Peyer's patch (tissue), 4 donors: ENCODE results near the gene BTNL9. TPM values are rescaled to one million over a fixed set of nuclear protein-coding genes. Genes with fewer than 3 reads are reported as not detected.

Source experiments
- DNase-seq, 3 donors: peaks; one replicate each; pipeline ENCODE4 v3.0.0-alpha.2; 2017 to 2019
- H3K27ac ChIP-seq, 4 donors: fragments of 200-600 bp; sonication (generic); one replicate each; pipeline ENCODE4 v1.5.1; 2016 to 2019
- H3K27me3 ChIP-seq, 2 donors: fragments of 200-600 bp; sonication (generic); one replicate each; pipeline ENCODE4 v1.5.1; 2019
- H3K36me3 ChIP-seq, 3 donors: fragments of 200-600 bp; sonication (generic); one replicate each; pipeline ENCODE4 v1.5.1; 2016 to 2019
- H3K4me1 ChIP-seq, 4 donors: fragments of 200-600 bp; sonication (generic); one replicate each; pipeline ENCODE4 v1.5.1; 2016 to 2019
- H3K4me3 ChIP-seq, 4 donors: fragments of 200-600 bp; sonication (generic); 1 replicate in 3 of 4; 2 replicates in 1 of 4; pipeline ENCODE4 v1.5.1; 2016 to 2019; ENCODE audit warnings: mild to moderate bottlenecking in 1 of 4
- H3K9me3 ChIP-seq, 4 donors: fragments of 200-600 bp; sonication (generic); one replicate each; pipeline ENCODE4 v1.5.1; 2016 to 2019; ENCODE audit warnings: mild to moderate bottlenecking in 1 of 4
- POLR2A ChIP-seq, 2 donors: fragments of 450-650 bp; IDR thresholded peaks; one replicate each; pipeline ENCODE4 v1.5.1; 2017; ENCODE audit warnings: antibody characterized with exemption in 2 of 2, mild to moderate bottlenecking in 2 of 2, moderate library complexity in 2 of 2
- total RNA-seq, 4 donors: library from RNA; depleted of rRNA; stranded (reverse); fragments of >200 nt; gene quantifications; one replicate each; pipeline ENCODE4 v1.1.0, GENCODE V29; 2016
- TF ChIP-seq, protein P1 (sequence below), 6 experiments: fragments of 450-650 bp in 4 of 6; fragments of 200-600 bp in 2 of 6; sonication (generic) in 1 of 6; IDR thresholded peaks; one replicate each; pipeline ENCODE4 v1.5.1; 2017 to 2019; ENCODE audit warnings: antibody characterized with exemption in 6 of 6, mild to moderate bottlenecking in 3 of 6, moderate library complexity in 1 of 6

BTNL9 gene
- total RNA-seq, 4 donors from 2014 or later: 5.3 to 48.7 (median 8.7) TPM

GRCh38 chr5:181020688-181021087 is 19.4 kb upstream of the BTNL9 start:
- Histone ChIP-seq H3K27me3 (no peaks in the 10 kb centered on the region), H3K36me3 (no peaks in the 10 kb centered on the region), H3K9me3 (peaks cover 0 to 7% (median 0%) of the 10 kb centered on the region in 4 donors), H3K27ac (no peak overlapping the region), H3K4me1 (no peaks in the 10 kb centered on the region), H3K4me3 (no peak overlapping the region)
- TF ChIP-seq, protein P1, sequence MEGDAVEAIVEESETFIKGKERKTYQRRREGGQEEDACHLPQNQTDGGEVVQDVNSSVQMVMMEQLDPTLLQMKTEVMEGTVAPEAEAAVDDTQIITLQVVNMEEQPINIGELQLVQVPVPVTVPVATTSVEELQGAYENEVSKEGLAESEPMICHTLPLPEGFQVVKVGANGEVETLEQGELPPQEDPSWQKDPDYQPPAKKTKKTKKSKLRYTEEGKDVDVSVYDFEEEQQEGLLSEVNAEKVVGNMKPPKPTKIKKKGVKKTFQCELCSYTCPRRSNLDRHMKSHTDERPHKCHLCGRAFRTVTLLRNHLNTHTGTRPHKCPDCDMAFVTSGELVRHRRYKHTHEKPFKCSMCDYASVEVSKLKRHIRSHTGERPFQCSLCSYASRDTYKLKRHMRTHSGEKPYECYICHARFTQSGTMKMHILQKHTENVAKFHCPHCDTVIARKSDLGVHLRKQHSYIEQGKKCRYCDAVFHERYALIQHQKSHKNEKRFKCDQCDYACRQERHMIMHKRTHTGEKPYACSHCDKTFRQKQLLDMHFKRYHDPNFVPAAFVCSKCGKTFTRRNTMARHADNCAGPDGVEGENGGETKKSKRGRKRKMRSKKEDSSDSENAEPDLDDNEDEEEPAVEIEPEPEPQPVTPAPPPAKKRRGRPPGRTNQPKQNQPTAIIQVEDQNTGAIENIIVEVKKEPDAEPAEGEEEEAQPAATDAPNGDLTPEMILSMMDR (IDR thresholded peaks at IDR 0.05): no peak
- no peak for TF ChIP-seq POLR2A (IDR thresholded peaks at IDR 0.05)
- DNase-seq: no peak

DNA sequence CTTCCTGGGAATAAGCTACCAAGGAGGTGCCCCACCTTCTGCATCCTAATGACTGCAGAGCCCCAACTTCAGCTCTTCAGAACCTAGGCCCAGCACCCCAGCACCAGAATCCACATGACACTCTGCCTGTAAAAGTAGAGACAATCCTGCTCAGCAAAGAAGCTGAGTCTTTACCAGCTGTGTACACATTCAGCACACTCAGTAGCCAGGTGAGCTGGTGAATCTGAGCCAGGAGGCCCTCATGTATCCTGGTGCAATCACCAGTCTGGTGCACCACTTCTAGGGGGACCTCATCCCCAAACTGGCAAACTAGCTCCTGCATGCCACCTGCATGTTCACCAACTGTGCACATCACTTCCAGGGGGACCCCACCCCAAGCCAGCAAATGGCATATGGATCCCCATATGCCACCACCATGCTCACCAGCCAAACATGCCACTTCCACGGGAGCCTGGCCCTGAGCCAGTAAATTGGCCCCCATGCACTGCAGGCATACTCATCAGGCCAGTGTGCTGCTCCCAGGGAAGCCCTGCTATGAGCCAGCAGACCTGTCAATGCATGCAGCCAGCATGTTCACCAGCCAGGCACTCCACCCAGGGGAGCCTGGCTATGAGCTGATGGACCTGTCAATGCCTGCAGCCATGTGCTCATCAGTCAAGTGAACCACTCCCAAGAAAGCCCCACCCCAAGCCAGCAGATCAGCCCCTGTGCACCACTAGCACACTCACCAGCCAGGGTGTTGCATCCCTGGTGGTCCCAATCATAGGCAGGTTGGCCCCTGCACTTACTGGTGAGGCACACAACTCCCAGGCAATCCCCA is 15.6 kb upstream of the BTNL9 start:
- no peak for TF ChIP-seq POLR2A (IDR thresholded peaks at IDR 0.05)
- TF ChIP-seq, protein P1 (IDR thresholded peaks at IDR 0.05): no peak
- H3K9me3 ChIP-seq: peaks cover 0 to 7% (median 0%) of the 10 kb centered on the region in 4 donors
- H3K4me1 ChIP-seq: no peaks in the 10 kb centered on the region
- H3K27ac ChIP-seq: no peak overlapping the region
- no peaks in the 10 kb centered on the region for H3K27me3 ChIP-seq
- H3K36me3 ChIP-seq: no peaks in the 10 kb centered on the region
- H3K4me3 ChIP-seq: no peak overlapping the region
- DNase-seq: no peak

GRCh38 chr5:181027452-181028031 is 12.5 kb upstream of the BTNL9 start:
- no peaks in the 10 kb centered on the region for H3K36me3 ChIP-seq
- no peaks in the 10 kb centered on the region for H3K4me1 ChIP-seq
- no peak overlapping the region for H3K4me3 ChIP-seq
- TF ChIP-seq, protein P1 (IDR thresholded peaks at IDR 0.05): no peak
- TF ChIP-seq POLR2A (IDR thresholded peaks at IDR 0.05): no peak
- H3K9me3 ChIP-seq: peaks cover 0 to 2% (median 0%) of the 10 kb centered on the region in 4 donors
- H3K27me3 ChIP-seq: no peaks in the 10 kb centered on the region
- DNase-seq: no peak
- H3K27ac ChIP-seq: no peak overlapping the region

- TF ChIP-seq, protein P1 (IDR thresholded peaks at IDR 0.05): no peak
- no peak for TF ChIP-seq POLR2A (IDR thresholded peaks at IDR 0.05)
- Histone ChIP-seq H3K4me3 (no peak overlapping the region), H3K4me1 (no peaks in the 10 kb centered on the region), H3K27ac (no peak overlapping the region), H3K36me3 (no peaks in the 10 kb centered on the region), H3K9me3 (no peaks in the 10 kb centered on the region), H3K27me3 (no peaks in the 10 kb centered on the region)
- DNase-seq: no peak
Observed at GRCh38 chr5:181028032-181028819, 11.8 kb upstream of the BTNL9 start.

- TF ChIP-seq POLR2A (IDR thresholded peaks at IDR 0.05): no peak
- TF ChIP-seq, protein P1 (IDR thresholded peaks at IDR 0.05): no peak
- no peak for DNase-seq
- Histone ChIP-seq H3K9me3 (no peaks in the 10 kb centered on the region), H3K27me3 (no peaks in the 10 kb centered on the region), H3K4me1 (no peaks in the 10 kb centered on the region), H3K27ac (no peak overlapping the region), H3K4me3 (no peak overlapping the region), H3K36me3 (no peaks in the 10 kb centered on the region)
Observed at GRCh38 chr5:181031716-181032115, 8.3 kb upstream of the BTNL9 start.
